Activated CD8-positive, alpha-beta memory T cell treated with anti-CD3 and anti-CD28 coated beads, Interleukin-2, amount 50 U/mL, for 24 hours (primary cell): ENCODE data around the gene LSP1.

Experiments
- DNase-seq: peaks from one replicate; pipeline ENCODE4 v3.0.0-alpha.2; 2020; ENCODE audit errors: extremely low read depth

Gene LSP1

DNA sequence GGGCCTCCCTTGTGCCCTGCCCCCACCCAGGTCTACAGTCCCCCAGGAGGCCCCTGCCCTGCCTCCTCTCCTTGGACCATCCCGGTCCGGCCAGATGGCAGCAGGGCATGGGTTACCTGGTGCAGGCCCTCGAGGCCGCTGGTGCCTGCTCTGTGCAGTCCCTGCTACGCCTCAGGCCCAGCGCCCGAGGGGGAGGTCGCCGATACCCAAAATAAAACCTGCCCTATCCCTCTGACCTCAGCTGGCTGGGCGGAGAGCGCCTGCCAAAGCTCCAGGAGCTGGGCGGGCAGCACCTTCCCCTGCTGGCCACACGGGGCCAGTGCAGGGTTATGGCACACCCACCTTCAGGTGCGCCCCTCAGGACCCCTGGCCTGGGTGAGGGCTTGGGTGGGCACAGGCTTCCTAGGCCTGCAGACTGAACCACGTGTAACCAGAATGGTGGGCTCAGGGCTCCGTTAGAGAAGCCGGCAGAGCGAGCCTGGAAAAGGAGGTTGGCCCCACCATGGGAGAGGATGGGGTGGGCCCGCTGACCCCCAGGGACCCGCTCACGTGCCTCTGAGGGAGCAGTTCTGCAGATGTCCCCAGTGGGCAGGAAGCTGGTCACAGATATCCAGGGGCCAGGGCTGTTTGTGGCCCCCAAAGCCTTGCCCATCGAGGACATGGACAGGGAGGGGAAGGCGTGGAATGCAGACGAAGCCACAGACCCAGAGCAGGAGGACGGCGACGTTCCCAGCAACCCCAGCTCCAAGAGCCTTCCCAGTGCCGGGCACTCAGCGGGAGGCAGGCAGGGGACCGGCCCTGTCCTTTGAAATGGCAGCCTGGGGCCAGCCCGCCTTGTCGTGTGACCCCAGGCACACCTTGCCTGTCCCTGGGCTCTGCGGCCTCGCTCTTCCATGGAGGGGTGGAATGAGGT, 64.9 kb downstream of the LSP1 start:
- no peak for DNase-seq

DNA sequence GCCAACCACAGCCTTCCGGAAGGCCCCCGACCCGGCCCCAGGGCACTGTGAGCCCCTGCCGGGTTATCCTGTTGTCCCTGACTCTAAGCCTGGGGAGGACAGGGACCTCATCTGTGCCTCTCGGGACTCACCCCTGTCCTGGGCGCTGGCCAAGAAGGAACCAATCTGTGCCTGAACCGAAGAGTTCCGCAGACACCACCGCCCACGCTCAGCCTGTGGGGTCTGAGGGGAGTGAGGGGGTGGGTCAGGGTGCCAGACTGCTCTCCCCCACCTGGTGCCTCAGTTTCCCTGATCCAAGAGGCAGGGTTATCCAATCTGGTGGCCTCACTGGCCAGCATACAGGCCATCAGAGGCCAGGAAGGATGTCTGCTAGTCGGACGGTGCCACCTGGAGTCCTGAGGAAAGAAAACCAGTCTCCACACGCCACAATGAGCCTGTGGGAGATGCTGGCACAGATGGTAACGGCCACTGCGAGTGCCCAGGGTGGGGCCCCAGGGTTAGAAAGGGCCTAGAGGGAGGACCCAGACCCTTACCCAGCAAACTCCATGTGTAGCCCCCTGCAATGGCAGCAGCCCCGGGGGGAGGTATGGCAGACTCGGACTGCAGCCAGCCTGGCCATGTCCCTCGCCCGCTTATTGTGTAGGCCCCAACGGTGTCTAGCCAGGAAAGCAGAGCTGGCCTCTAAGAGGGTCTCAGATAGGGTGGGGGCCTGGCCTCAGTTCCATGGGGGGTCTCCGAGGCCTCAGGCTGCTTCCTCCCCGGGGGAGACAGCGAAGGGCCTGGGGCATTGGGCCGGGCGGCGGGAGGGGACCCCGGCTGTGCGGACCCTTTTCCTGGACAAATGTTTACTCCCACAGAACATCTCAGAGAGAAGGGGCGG, 65.8 kb downstream of the LSP1 start:
- no peak for DNase-seq

DNA sequence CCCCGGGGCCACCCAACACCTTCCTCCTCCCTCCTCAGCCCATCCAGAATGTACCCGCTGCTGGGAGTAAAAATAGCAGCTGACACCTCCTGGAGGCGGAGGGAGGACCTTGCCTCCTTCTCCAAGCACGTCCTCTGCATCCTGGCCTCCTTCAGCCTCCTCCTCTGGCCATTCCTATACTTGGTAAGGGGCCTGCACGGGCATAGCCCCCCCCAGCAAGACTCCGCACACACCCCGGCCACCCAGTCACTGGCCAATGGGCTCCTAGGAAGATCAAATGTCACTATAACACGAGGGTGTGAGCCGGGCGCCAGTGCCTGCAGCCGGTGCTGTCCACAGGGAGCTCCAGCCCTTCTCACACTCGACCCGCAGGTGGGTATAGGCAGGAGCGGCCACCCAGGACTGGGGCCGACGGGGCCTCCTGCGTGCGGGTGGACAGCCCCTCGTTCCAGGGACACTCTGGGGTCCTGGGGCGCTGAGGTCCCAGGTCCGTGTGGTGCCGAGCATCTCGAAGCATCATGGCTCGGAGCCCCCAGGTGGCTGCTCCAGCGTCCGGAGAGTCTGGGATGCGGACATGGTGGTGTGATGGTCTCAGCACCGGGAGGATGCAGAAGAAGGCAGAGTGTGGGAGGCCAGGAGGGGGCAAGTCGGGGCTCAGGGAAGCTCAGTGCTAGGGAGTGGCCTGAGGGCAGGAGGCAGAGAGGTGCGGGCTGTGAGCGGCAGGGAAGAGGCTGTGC, 66.7 kb downstream of the LSP1 start, which contains the start of gene TNNT3:
TNNT3 (plus strand) TSS at position 313 of the 737 bp plus-strand sequence. CDS start 3,172 bp downstream, outside the sequence.
- no peak for DNase-seq

DNA sequence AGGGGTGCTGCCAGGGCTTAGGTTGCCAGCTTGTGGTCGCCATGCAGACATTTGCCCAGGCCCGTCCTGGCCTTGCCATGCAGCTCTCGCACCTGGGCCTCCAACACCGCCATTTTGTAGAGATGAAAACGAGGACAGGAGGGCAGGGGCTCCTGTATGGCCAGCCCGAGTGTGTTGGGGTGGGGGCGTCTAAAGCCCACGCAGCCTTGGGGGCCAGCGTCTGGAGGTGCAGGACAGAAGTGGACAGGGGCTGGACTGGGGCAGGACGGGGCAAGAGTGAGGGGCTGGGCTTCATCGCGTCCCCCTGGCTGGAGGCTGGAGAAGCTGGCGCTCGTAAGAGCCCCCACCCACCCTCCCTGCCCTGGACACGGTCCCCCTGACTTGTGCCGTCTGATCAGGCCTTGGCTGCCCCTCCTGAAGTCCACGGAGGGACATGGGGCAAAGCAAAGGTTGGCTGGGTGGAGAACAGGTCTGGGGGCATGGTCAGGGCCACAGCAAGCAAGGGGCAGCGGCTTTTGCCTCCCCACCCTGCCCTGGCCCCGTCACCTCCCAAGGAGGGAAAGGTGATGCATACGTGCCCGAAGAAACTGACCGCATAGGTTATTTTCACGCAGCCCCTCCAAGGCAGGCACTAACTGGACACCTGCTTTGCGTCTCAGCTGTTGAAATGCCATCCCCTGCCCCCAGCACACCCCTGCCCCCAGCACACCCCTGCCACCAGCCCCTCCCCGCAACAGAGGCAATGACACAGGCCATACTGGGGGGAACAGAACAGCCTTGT, 67.4 kb downstream of the LSP1 start:
- DNase-seq, result no peak

DNA sequence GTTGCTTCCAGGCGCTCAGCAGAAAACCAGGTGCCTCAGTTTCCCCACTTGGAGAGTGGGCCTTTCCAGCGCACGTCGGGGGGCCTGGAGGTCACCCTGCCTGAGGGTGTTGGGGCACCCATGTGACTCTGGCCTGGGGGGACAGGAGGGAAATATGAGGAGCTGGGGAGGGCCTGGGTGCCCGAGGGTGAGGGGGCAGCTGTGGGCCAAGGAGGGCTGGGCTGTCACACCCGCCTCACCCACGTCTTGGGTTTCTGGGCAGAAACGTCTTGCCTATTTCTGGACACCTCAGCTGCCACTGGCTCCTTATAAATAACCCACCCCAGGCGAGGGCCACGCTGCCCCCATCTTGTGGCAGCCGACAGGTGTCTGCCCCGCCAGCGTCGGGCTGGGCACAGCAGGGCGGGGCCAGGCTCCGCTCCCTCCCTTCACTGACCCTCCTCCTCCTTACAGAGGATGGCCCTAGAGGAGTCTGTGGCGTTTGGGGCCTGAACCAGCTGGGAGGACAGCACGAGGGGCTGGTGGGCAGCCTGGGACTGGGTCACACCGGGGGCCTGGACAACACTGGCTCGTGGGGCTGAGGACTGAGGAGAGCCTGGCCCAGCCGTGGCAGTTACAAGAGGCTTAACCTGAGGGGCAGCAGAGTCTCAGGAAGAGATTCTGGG, 68.2 kb downstream of the LSP1 start:
- DNase-seq, result no peak

DNA sequence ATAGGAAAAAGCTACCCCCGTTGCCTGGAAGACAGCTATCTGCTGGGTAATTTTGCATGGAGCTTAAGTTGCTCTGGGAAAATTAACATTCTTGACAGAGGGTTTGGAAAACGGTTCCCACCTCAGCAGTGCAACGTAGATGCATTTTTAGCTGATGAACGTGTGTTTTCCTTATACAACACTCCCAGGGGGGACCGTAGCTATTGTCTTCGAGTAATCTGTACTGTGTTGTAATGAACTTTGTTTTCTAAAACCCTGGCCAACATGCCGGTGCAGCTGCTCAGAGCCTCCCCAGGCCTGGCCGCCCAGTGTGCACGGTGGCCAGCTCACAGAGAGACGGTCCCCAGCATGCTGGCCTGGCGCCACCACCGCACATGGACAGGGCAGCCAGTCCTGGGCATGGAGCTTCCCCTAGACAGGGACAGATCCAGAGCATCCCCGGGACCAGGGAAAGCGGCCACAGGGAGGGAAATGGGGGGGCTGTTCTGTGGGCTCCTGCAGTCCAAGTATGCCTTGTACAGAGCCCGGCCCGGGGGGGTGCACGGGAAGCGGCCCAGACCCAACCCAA, 68.8 kb downstream of the LSP1 start:
- DNase-seq, result no peak

DNA sequence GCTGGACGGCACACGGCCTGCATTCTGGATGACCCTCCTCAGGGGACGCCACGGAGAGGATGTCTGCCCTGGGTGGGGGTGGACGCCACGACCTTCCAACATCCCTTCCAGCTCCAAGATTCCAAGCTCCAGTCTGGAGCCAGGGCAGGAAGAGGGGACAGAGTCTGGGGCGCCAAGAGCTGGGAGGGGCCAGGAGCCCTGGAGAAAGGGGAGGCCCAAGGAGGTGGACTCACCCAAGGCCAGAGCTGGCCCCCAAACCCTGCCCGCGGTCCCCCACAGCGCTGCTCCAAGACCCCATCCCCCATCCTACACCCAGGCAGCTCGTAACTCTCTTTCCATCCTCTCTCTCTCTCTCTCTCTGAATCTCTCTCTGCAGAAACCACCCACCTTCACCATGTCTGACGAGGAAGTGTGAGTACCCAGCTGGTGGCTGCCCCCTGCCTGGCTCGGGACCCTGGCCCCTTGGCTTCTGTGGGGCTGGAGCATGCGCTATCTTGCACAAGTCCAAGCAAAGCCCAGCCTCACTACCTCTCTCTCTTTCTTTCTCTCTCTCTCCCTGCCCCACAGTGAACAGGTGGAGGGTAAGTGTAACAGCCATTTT, 69.7 kb downstream of the LSP1 start:
- no peak for DNase-seq

DNA sequence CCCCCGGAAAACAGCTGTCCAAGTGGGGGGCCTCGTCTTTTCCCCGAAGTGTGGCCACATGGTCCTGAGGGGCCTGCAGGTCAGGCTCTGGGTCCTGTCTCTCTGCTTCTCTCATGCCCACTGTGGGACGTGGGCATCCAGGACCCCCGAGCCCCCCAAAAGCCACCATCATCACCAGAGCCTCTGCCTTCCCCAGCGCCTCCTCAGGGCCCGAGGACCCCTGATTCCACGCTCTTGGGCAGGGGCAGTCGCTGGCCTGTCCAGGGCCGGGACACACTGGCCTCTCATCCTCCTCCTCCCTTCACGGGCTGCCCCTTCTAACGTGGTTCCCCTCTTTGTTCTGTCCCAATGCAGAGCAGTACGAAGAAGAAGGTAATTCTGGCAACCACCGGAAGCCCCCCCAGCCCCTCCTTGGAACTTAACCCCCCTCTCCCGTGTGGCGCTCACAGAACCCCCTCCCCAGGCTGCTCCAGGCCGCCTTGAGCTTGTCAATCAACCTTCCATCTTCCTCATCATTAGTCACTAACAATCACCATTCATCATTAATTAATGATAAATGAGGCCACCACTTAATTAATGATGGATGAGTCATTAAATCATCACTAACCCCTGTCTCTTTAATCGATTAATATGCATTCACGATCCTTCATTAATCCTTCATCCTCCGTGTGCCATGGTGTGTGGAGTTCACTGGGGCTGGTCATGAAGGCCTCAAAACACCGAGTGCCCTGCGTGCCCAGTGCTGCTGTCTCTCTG, 70.5 kb downstream of the LSP1 start:
- DNase-seq, result no peak

DNA sequence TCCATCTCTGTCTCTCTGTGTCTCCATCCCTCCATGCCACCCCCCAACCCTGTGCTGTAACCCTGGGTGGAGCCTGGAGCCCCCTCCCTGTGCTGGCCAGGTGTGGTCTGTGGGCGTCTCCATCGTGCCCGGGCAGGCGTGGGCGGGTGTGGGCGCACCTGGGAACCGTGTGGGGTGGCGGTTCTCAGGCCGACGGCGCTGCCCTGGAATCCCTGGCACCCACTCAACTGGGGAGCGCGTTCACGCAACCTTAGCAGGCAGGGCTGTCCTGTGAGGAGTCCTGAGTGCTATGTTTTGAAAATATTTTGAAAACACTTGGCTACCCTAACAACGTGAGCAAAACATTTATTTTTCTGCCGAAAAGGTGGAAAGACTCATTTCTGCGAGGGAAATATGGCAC, 71.3 kb downstream of the LSP1 start:
- no peak for DNase-seq

DNA sequence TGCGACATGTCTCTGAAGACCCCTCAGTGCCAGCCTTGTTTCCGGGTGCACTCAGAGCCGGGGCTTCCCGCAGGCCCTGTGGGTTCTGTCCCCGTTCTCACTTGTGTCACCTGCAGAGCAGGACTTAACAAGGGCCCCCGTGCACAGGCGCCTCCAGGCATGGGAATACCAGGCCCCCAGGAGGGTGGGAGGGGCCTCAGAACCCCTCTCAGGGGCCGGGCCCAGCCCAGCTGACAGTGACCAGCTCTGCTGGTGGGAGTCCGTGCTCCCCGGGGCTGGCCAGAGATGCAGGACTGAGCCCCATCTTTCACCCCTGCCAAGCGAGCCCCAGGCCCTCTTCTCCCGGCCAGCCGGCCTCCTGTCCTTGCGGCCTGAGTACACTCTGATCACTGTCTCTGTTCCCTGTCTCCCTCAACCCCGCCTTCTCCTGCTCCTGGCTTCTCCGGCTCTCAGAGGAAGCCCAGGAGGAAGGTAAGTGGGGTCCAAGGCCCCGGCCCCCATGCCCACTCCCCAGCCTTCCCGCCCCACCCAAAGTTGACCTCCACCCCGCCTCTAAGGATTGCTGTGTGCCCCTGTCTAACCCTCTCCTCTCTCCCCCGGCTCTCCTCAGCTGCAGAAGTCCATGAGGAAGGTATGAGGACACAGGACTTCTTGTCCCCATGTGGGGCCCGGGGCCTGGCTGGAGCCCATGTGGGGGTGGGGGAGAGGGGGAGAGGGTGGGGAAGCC, 71.9 kb downstream of the LSP1 start:
- no peak for DNase-seq

DNA sequence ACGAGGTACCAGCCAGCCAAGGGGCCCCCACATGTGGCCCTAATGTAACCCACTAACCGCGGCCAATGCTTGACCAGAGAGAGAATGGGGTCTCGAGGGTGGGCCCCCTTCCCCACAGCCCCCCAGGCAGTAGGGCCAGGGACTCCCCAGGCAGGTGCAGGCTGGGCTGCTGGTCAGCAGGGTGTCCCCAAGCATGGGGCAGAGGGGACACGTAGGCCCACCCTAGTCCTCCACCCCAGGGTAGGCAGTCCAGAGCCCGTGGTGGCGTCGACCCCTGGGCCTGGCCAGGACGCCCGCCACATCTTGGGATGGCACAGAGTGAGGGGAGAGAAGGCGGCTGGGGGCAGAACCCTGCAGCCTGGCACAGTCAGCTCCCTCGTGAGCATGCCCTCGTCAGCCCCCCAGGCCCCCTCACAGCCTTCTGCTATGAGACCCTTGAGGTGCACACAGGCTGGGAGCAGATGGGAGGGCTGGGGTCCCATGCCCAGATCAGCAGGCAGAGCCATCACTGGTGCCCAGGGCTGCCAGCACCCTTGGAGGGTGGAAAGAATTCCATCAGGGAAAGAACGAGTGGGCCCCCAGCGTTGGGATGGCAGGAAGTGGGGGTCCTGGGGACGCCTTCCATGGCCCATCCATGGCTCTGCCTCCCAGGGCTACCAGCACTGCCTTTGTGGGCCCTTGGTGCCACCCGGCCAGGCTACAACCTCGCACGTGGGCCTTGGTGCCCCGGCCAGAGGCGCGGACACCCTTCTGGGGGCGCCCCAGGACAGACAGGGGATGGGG, 72.7 kb downstream of the LSP1 start:
- no peak for DNase-seq

DNA sequence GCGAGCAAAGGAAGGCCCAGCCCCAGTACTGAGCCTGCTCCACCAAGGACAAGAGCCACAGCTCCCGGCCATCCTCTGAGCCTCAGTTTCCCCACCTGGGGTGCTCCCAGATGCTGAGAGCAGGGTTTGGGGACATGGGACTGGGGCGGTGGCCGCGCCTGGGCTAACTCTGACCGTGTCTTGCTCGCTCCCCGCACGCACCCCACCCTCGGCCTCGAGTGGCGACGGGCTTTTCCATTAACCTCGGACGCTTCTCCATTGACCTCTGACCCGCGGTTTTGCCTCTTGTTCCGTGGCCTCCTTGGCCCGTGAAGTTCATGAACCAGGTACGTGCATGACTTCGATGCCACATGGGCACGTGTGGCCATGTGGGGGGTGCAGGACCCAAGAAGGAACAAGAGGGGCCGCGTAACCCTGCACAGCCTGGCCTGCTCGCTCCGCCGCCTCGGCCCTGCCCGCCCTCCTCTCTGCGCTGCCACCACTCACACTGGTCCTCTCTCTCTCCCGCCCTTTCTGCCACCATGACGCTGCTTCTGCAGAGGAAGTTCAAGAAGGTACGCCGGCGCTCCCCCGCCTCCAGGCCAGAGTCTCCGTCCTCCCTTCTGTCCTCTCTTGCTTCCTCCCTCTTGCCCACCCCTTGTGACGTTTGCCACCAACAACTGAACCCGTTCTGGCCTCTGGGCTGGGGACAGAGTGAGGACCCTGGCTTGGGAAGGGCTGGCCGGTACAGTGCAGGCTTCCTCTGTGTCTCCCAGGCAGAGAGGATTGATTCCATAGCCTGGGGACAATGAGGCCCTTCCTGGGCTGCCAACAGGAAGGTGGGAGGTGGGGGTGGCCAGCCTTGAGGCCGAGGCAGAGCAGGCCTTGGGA, 73.5 kb downstream of the LSP1 start:
- no peak for DNase-seq

DNA sequence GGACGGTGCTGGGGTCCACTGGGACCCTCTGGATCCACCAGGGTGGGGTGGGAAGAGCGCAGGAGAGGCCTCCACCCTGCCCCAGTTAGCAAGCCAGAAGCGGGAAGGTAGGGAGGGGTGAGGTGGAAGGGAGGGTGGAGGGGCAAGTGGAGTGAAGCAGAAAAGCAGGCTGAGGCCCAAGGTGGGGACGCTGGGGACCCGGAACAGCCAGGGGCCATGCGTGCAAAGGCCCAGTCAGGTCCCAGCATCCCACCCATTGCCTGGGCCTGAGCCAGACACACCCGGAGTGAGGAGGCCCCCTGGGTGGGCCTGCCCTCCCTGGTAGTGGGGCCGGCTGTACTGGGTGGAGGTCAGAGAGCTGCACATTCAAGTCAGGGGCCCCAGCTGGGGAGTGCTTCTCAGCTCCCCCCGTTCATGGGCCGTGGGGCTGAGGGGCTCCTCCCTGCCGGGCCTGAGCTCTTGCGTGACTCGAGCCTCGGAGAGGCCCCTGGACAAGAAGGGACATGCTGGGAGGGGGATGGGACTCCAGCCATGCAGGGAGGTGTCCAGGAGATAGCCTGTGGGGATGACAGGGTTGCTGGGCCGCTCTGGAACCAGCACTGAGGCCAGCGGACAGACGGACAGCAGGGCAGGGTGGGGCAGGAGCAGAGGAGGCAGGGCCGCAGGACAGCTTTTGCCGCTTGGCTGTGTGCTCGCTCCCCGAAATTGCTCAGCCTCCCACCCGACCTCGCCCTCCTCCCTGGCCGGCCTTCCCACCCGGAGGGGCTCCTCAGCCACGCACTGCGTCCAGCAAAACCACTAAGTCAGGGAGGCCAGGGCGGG, 74.4 kb downstream of the LSP1 start:
- no peak for DNase-seq

DNA sequence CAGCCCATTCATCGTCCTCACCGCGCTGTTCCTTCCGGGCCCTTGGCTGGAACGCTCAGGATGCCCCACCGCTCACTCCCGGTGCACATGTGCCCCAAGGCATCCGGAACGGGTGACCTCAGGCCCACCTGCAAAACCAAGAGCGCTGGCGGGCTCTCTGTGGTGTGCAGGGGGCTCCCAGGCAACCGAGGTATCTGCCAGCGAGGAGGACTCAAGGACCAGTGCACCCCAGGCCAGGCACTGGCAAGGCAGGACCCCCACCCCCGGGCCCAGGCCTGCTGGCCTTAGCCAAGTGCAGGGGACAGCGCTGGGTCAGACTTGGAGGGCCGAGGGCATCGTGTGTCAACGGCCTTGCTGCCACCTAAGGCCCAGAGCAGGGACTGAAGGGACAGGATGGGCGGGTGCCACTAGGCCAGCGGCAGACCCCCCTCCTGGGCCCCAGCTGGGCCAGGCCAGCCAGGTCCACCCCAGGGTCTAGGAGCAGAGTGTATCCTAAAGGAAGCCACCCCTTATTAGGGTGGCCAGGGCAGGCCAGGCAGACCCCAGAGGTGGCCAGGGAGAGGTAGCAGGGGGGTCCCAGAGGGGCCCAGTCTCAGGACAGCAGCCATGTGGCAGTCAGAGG, 75.1 kb downstream of the LSP1 start:
- no peak for DNase-seq

DNA sequence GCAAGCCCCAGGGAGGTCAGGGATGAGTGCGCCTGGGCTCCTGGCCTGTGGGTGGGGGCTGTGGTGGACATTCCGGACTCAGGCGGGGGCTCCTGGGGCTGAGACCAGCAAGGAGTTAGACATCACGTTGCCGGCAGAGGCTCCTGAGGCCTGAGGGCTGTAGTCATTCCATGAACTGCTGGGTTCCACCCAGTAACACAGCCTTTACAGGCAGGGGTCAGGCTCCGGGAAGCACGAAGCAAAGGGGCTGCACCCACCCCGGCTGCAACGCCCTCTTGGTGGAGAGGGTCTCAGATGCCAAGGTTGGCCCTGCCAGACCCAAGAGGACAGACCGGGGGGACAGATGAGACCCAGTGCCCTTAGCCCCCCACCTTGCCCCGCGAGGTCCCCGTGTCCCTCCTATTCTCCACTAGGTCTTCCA, 75.6 kb downstream of the LSP1 start:
- DNase-seq, result no peak
